Measurements from ENCODE around the gene EIF5AL1.
"Not testable (repeated sequence)": the region's sequence is repeated elsewhere in the genome, so short reads cannot be mapped to it uniquely, and the experiment has no call there.

EIF5AL1 gene

DNA sequence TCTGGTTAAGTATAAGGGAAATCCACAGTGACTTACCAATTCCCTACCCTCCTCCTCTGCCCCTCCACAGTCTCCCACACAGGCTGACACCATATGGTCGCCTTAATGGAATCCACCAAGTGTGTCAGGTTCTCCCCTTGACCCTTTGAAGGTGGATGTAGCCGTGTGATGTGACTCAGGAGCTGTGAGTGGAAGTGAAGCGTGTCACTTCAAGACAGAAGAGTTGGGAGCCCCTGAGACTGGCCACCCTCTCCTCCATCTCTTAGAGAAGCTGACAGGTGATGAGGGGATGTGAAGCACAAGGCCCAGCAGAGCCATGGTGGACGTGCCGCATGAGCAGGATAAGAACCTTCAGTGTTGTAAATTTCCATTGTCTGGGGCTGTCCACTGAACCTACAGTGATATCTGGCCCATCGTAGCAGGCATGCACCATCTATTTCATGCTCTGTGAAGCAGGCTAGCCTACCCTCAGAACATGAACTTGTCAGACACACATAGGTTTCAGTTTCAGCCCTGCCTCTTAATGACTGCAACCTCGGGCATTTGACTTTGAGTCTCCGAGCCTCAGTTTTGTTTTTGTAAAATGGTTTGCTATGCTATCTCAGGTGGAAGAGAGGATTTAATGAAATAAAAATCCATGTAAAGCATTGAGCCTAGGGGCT is 12.8 kb downstream of the EIF5AL1 start:
- not testable (repeated sequence) for DNase-seq (ENCODE audit: low read depth); H3K4me3 ChIP-seq (ENCODE audit: low read length)

DNA sequence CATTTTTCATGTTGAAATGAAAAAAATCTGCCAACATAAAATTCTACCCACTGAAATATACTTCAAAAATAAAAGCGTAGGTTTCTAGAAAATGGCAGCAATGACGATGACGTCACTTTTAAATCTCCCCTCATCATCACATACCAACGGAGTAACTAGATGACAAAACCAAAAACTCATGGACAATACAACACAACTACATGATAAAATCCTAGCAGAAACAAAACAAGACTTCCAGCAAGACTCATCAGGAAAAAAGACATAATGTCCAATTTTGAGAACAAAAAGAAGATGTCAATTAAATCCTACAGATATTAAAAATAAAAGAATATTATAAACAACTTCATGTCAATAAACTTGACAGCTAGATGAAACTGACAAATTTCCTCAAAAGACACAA is 15.9 kb downstream of the EIF5AL1 start:
- not testable (repeated sequence) for DNase-seq (ENCODE audit: low read depth); H3K4me3 ChIP-seq (ENCODE audit: low read length)

- DNase-seq (ENCODE audit: low read depth) = not testable (repeated sequence)
Observed at GRCh38 chr10:79533142-79533902, 21.0 kb downstream of the EIF5AL1 start.

GRCh38 chr10:79533903-79534175 is 21.5 kb downstream of the EIF5AL1 start:
- not testable (repeated sequence) for DNase-seq (ENCODE audit: low read depth); H3K4me3 ChIP-seq (ENCODE audit: low read length)

More at GRCh38 chr10:79533142-79533902, 21.0 kb downstream of the EIF5AL1 start:
- H3K4me3 ChIP-seq (ENCODE audit: low read length) = not testable (repeated sequence)

DNA sequence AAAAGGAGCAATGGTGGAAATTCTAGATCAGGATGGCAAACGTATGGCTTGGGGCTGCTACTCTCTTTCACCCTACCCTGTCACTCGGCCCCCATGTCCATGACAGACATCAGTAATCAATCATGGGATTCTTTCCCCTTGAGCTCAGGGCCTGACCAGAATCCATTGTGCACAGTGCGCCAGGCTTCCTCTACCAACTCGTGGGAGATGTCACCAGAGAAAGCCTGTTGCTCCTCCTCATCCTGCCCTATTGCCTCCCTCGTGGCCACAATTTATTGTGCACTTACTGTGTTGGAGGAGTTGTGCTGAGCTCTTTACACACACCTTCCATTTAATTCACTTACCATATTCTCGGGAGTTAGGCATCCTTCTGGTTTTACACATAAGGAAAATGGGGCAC is 26.0 kb downstream of the EIF5AL1 start:
- not testable (repeated sequence) for DNase-seq (ENCODE audit: low read depth); H3K4me3 ChIP-seq (ENCODE audit: low read length)

DNA sequence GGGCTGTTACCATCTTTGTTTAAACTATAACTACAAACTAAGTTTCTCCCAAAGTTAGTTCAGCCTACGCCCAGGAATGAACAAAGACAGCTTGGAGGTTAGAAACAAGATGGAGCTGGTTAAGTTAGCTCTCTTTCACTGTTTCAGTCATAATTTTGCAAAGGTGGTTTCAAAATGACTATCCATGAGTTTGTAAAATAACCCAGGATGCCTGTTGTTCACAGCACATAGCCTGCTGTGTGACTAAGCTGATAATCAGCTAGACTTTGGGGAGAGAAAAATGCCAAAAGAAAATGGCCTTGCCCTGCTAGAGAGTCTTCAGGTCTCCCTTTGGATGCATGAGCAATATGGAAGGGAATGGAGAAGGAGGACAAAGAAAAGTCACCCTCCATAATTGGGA is 28.6 kb downstream of the EIF5AL1 start:
- not testable (repeated sequence) for H3K4me3 ChIP-seq (ENCODE audit: low read length); DNase-seq (ENCODE audit: low read depth)

DNA sequence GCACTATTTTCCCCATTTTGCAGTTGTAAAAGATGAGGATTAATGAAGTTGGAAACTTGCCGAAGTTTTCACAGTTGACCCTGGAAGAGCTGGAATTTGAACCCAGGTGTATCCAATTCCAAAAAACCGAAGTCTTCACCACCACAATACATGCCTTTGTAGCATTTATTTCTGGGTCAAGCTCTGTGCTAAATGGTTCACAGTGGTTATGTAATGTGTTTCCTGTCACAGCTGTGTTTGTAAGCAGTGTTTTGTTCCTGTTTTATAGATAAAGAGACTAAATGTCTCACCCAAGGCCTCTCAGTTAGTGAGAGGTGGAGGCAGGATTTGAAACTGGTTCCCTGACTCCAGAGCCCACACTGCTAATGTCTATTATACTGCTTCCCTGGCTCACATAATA is 30.3 kb downstream of the EIF5AL1 start:
- DNase-seq (ENCODE audit: low read depth) = no peak
- no peak overlapping the region for H3K4me3 ChIP-seq (ENCODE audit: low read length)
- no peak for TF ChIP-seq CTCF (conservative IDR thresholded peaks at IDR 0.05; ENCODE audit: low read depth, low read length)

GRCh38 chr10:79544408-79544807 is 32.1 kb downstream of the EIF5AL1 start:
- not testable (repeated sequence) for DNase-seq (ENCODE audit: low read depth); H3K4me3 ChIP-seq (ENCODE audit: low read length)

DNA sequence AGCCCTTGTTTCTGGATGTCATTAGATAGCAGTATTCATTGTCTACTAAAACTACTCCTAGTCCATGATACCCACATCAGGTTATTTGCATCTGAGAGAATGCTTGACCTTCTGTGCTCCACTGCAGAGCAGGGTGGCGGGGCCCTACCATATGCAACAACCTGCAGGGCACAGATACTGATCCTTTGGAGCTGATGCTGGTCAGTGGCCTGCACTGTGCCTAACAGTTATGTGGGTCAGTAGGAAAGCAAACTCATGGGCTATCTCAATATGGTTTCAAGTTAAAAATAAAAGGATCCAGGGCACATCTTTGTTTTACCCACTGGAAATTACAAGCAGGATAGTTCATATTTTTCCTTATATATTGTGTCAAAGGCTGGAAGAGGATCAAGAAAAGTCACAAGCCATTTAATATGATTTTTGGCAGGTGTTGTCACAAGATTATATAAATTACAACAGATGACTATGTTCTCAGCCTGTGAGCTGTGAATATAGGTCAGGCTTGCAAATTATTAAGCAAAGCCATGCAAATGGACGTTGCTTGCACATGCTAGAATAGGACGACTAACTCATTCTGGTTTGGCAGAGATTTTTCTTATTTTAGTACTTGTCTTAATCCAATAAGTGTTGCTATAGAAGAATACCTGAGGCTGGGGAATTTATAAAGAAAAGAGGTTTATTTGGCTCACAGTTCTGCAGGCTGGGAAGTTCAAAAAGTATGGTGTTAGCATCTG is 32.8 kb downstream of the EIF5AL1 start:
- H3K4me3 ChIP-seq (ENCODE audit: low read length); DNase-seq (ENCODE audit: low read depth): not testable (repeated sequence)

DNA sequence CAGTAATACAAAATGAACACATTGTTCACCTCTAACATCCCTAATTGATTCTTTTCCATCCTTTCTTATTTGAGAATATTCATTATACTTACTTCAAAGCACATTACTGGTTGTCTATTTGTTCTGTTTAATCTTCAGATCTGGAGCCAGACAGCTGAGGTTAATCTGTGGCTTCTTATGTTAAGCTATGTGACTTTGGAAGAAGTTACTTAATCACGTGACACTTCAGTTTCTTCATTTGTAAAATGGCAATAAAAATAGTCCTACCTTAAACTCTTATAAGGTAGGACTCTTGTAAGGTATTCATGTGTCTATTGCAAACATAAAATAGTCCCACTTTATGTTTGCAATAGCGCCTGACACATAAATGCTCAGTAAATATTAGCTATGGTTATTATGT is 34.8 kb downstream of the EIF5AL1 start:
- DNase-seq (ENCODE audit: low read depth); H3K4me3 ChIP-seq (ENCODE audit: low read length): not testable (repeated sequence)

DNA sequence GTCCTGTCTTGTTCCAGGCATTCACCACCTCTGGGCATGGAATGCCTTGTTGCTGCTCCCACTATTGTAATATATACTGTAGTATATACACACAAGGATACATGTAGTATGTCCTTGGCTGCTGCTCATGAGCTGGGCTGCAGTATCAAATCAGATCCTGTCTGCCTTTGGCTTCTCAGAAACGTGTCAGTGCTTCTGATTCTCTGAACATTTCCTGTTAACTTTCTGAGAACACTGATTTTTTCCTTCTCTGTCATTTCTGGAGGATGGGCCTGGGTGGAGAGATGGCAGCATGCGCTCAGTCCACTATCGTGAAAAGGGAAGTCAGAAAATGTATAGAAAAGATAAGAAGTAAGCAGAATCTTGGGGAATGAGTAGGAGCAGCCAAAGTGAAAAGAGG is 35.6 kb downstream of the EIF5AL1 start:
- DNase-seq (ENCODE audit: low read depth) = no peak
- no peak for TF ChIP-seq CTCF (conservative IDR thresholded peaks at IDR 0.05; ENCODE audit: low read depth, low read length)
- H3K4me3 ChIP-seq (ENCODE audit: low read length) = no peak overlapping the region

- no peak overlapping the region for H3K4me3 ChIP-seq (ENCODE audit: low read length)
- TF ChIP-seq CTCF (conservative IDR thresholded peaks at IDR 0.05; ENCODE audit: low read depth, low read length) = no peak
- DNase-seq (ENCODE audit: low read depth) = no peak
Observed at GRCh38 chr10:79552143-79552542, 39.8 kb downstream of the EIF5AL1 start.

All from retinal pigment epithelial cell (primary cell).